GM12878 (cell line): Measurements from ENCODE around the gene PLXDC1. TPM values are rescaled to one million over a fixed set of nuclear protein-coding genes. Genes with fewer than 3 reads are reported as not detected.

Experiments used
- ATAC-seq: fragments of 200-7000 bp; cut with Tn5 transposase; 3 replicates; pipeline ENCODE4 v1.9.1; 2020; ENCODE audit warnings: mild to moderate bottlenecking, moderate library complexity
- BruUV-seq: library from RNA; stranded (reverse); fragments of 400-500 nt; replicated peaks from 2 replicates; lab custom pipeline; 2021; lab: Mats Ljungman, UMichigan
- CTCF ChIA-PET: fragments of 300-600 bp; sonication (Branson Sonifier 250); formaldehyde crosslinking; extraction: SDS; loops from one replicate; lab custom pipeline; 2021; ENCODE audit warnings: inconsistent platforms; lab: Yijun Ruan, JAX
- POLR2A ChIA-PET: fragments of 350-600 bp; formaldehyde crosslinking; extraction: SDS; loops from one replicate; lab custom pipeline; 2021; ENCODE audit warnings: inconsistent platforms; lab: Charles Lee
- RAD21 ChIA-PET: fragments of 300-600 bp; sonication (Branson Sonifier 250); formaldehyde crosslinking; loops from one replicate; lab custom pipeline; 2023; ENCODE audit warnings: antibody characterized with exemption; ENCODE audit not compliant: unreplicated experiment; lab: Charles Lee
- SMC1A ChIA-PET: fragments of 300-600 bp; sonication (Branson Sonifier 250); formaldehyde crosslinking; loops from one replicate; lab custom pipeline; 2023; ENCODE audit not compliant: unreplicated experiment, uncharacterized antibody; lab: Charles Lee
- DNase-seq: peaks from one replicate; pipeline ENCODE4 v3.0.0-alpha.2; 2011; ENCODE audit warnings: low read depth, low spot score
- FAIRE-seq: peaks from 3 replicates; lab custom pipeline; 2011; peaks lifted over from hg19 to GRCh38; lab: Jason Lieb, UNC
- H2AFZ ChIP-seq: 2 replicates; pipeline ENCODE4 v1.6.0; 2011; ENCODE audit warnings: low read depth, low read length, control low read depth; ENCODE audit not compliant: control insufficient read depth
- H3K27ac ChIP-seq: 2 replicates; pipeline ENCODE4 v1.5.1; 2011; ENCODE audit warnings: control low read depth; ENCODE audit not compliant: control insufficient read depth, insufficient read depth
- H3K27me3 ChIP-seq, 2 experiments: replicated peaks in 1 of 2; 2 replicates each; pipeline versions ENCODE4 v1.6.0 to v1.6.1; 2011; ENCODE audit warnings: low read length in 1 of 2; ENCODE audit not compliant: control insufficient read depth in 2 of 2, insufficient read depth in 2 of 2
- H3K36me3 ChIP-seq, 2 experiments: 2 replicates each; pipeline ENCODE4 v1.5.1; 2011; ENCODE audit warnings: low read length in 1 of 2; ENCODE audit not compliant: control insufficient read depth in 2 of 2, insufficient read depth in 2 of 2
- H3K4me1 ChIP-seq: 2 replicates; pipeline ENCODE4 v1.6.1; 2011; ENCODE audit warnings: mild to moderate bottlenecking, low read length, moderate library complexity, mixed read lengths; ENCODE audit not compliant: control insufficient read depth, insufficient read depth
- H3K4me2 ChIP-seq: 2 replicates; pipeline ENCODE4 v1.6.0; 2011; ENCODE audit warnings: control low read depth; ENCODE audit not compliant: control insufficient read depth, insufficient read depth
- H3K4me3 ChIP-seq: fragments of 200-600 bp; sonication (generic); 2 replicates; pipeline ENCODE4 v1.5.1; 2016
- H3K79me2 ChIP-seq: 2 replicates; pipeline ENCODE4 v1.6.0; 2011; ENCODE audit warnings: low read length; ENCODE audit not compliant: control insufficient read depth, insufficient read depth
- H3K9ac ChIP-seq: 2 replicates; pipeline ENCODE4 v1.8.0; 2011; ENCODE audit warnings: low read length, control low read depth, mixed read lengths; ENCODE audit not compliant: control insufficient read depth, insufficient read depth
- H3K9me3 ChIP-seq: replicated peaks from 3 replicates; pipeline ENCODE4 v1.5.1; 2011; ENCODE audit warnings: mild to moderate bottlenecking, low read length; ENCODE audit not compliant: control insufficient read depth, insufficient read depth
- H4K20me1 ChIP-seq: 2 replicates; pipeline ENCODE4 v1.6.0; 2011; ENCODE audit not compliant: control insufficient read depth, insufficient read depth
- BCL11A ChIP-seq: IDR thresholded peaks from 2 replicates; pipeline ENCODE4 v1.6.1; 2011; ENCODE audit warnings: low read depth, low read length
- CREB1 ChIP-seq: IDR thresholded peaks from 2 replicates; pipeline ENCODE4 v1.6.1; 2012; ENCODE audit warnings: low read depth, mild to moderate bottlenecking, inconsistent platforms
- FOS ChIP-seq: IDR thresholded peaks from 3 replicates; pipeline ENCODE4 v1.6.1; 2011; ENCODE audit warnings: borderline replicate concordance; ENCODE audit not compliant: insufficient read length; ENCODE audit errors: extremely low read depth
- JUND ChIP-seq: IDR thresholded peaks from 2 replicates; pipeline ENCODE4 v1.6.1; 2012; ENCODE audit warnings: low read depth, mild to moderate bottlenecking, low read length, improper control_type of control experiment, moderate library complexity
- KAT2A ChIP-seq: conservative IDR thresholded peaks from 2 replicates; pipeline ENCODE4 v1.6.1; 2011; ENCODE audit warnings: low read depth, low read length; ENCODE audit not compliant: control insufficient read depth
- LARP7 ChIP-seq: fragments of 450-650 bp; IDR thresholded peaks from 2 replicates; pipeline ENCODE4 v1.6.1; 2017; ENCODE audit warnings: mild to moderate bottlenecking
- NFXL1 ChIP-seq: fragments of 450-650 bp; IDR thresholded peaks from 2 replicates; pipeline ENCODE4 v1.6.1; 2017; ENCODE audit warnings: antibody characterized with exemption, mild to moderate bottlenecking, borderline replicate concordance
- POU2F2 ChIP-seq: IDR thresholded peaks from 3 replicates; pipeline ENCODE4 v1.6.1; 2011; ENCODE audit warnings: low read depth, mild to moderate bottlenecking, low read length, borderline replicate concordance
- WGBS: methylation state at CpG from one replicate; pipeline ENCODE4 v1.1.6; 2016; ENCODE audit warnings: low lambda C conversion rate; ENCODE audit not compliant: insufficient replicate concordance, insufficient coverage; ENCODE audit errors: missing lambda C conversion rate; 5-methylcytosine and 5-hydroxymethylcytosine counted together
- in situ Hi-C: fragments of 300-500 bp; cut with MboI; formaldehyde crosslinking; loops from 9 replicates; pipeline ENCODE4 v1.14.3; 2018; ENCODE audit warnings: mixed read lengths
- intact Hi-C: fragments of 100-400 bp; cut with micrococcal nuclease; formaldehyde crosslinking; loops from one replicate; pipeline ENCODE4 v1.14.2; 2022; ENCODE audit not compliant: unreplicated experiment
- polyA plus RNA-seq, 11 experiments: library from polyadenylated mRNA; depleted of rRNA in 4 of 11; unstranded in 6 of 11; stranded (reverse) in 5 of 11; fragments of >200 nt; fragmentation: Nextera tagmentation in 4 of 11; fragmentation: Illumina TruSeq in 1 of 11; extraction: Ambion mirVana in 4 of 11; extraction: Trizol in 1 of 11; gene quantifications; 1 replicate in 1 of 11; 2 replicates in 10 of 11; pipeline versions ENCODE4 v1.2.1 to v1.2.3, GENCODE V29; 2011 to 2016; ENCODE audit warnings: inconsistent platforms in 2 of 11, missing spikeins in 2 of 11, low read depth in 1 of 11
- total RNA-seq, 4 experiments: library from RNA; depleted of rRNA in 3 of 4; stranded (reverse); fragments of >200 nt in 3 of 4; fragmentation: Illumina TruSeq in 1 of 4; extraction: Trizol in 1 of 4; gene quantifications; 2 replicates each; pipeline versions ENCODE4 v1.2.1 to v1.2.3, GENCODE V29; 2013 to 2021
- TF ChIP-seq, protein P1 (sequence below): fragments of 450-650 bp; formaldehyde crosslinking; IDR thresholded peaks from 2 replicates; pipeline ENCODE4 v1.4.0; 2022; ENCODE audit warnings: mild to moderate bottlenecking, moderate library complexity
- TF ChIP-seq, protein P2 (sequence below): fragments of 450-650 bp; formaldehyde crosslinking; IDR thresholded peaks from 2 replicates; pipeline ENCODE4 v1.5.0; 2022; ENCODE audit warnings: mild to moderate bottlenecking, missing genetic modification characterization

PLXDC1 gene
- total and polyA plus RNA-seq, 10 of the 15 experiments (the other 5 are each of a cell fraction or from before 2014, with no cell fraction given), result 0.03 to 0.30 (median 0.22) TPM; not detected in 7

DNA sequence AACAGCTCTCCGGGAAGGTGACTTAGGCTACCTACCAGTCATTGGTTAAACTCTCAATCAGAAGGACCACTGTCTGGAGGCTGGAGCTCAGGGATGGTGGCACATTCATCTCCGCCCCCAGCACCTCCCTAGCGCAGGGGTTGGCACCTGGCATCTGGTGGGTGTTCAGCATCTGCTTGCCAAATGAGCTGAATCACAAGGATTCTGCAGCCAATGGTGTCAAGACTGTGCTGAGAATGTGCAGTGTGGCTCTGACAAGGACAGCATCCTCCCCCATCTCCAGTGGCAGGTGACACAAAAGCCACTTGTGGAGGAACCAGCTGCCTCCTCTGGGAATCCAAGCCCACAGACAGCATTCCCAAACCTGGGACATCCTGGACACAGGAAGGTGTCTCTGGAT is 35.2 kb downstream of the PLXDC1 start:
- H2AFZ ChIP-seq, result no peak overlapping the region
- DNase-seq, result no peak
- no peaks in the 10 kb centered on the region for H3K36me3 ChIP-seq
- H3K4me3 ChIP-seq, result no peak overlapping the region
- in situ Hi-C loops, result no loop called here
- ATAC-seq, result no peak
- ChIA-PET CTCF (interaction anchor here (0.6 to 1.4 kb wide), 2 partner anchors 33 to 48 kb away, joined by 3 to 4 read pairs; no protein-coding TSS in a partner anchor), RAD21 (no interaction called here), POLR2A (no interaction called here), SMC1A (interaction anchor here (1.0 kb wide), 1 partner anchor 133 kb away, joined by 4 read pairs; no protein-coding TSS in a partner anchor)
- peaks cover 13% of the 10 kb centered on the region for H3K4me1 ChIP-seq
- no peak overlapping the region for H3K27ac ChIP-seq
- no peak for FAIRE-seq
- no peaks in the 10 kb centered on the region for H4K20me1 ChIP-seq
- WGBS, result 64% methylated on average over 3 of the region's 3 CpGs
- no TSS peak for BruUV-seq
- H3K4me2 ChIP-seq, result no peak overlapping the region
- H3K79me2 ChIP-seq, result no peaks in the 10 kb centered on the region
- H3K9me3 ChIP-seq, result no peaks in the 10 kb centered on the region
- no peak for TF ChIP-seq CREB1
- no peak for TF ChIP-seq LARP7
- TF ChIP-seq, all 136 proteins: peak for 0
- H3K27me3 ChIP-seq, result no peaks in the 10 kb centered on the region
- intact Hi-C loops, result no loop called here
- H3K9ac ChIP-seq, result no peak overlapping the region

DNA sequence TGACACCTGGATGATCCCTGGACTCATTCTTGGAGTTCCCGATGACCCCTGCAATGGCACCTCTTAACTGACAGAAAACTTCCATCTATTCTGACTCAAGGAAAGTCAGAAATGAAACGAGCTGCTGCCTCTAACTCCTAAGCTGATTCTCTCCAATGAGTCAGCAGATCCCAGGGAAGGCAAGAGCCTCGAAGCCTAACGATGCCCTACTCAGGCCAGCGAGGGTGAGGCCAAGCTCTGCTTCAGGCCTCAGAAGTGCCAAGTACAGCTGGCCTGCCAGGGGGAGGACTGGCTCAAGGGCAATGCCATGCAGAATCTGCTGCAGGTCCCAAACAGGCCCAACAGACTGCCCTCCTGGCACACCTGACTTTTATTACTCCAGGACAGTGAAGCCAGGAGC is 36.3 kb downstream of the PLXDC1 start:
- WGBS, result 8% methylated on average over 5 of the region's 5 CpGs
- Histone ChIP-seq H3K36me3 (no peaks in the 10 kb centered on the region), H3K79me2 (no peaks in the 10 kb centered on the region), H3K9me3 (no peaks in the 10 kb centered on the region), H4K20me1 (no peaks in the 10 kb centered on the region), H2AFZ (no peak overlapping the region), H3K4me2 (no peak overlapping the region), H3K9ac (no peak overlapping the region), H3K4me3 (no peak overlapping the region), H3K27me3 (peaks cover 0 to 1% of the 10 kb centered on the region in 2 experiments; a peak in 1 of 4 replicates), H3K27ac (no peak overlapping the region), H3K4me1 (peaks cover 13% of the 10 kb centered on the region)
- no peak for ATAC-seq
- no peak for FAIRE-seq
- no TSS peak for BruUV-seq
- CTCF ChIA-PET, result interaction anchor here (0.9 to 1.2 kb wide), 2 partner anchors 13 to 24 kb away, joined by 3 read pairs; no protein-coding TSS in a partner anchor
- intact Hi-C loops, result no loop called here
- POLR2A ChIA-PET, result no interaction called here
- DNase-seq, result no peak
- SMC1A ChIA-PET, result interaction anchor here (1.0 kb wide), 1 partner anchor 132 kb away, joined by 4 read pairs; no protein-coding TSS in a partner anchor
- in situ Hi-C loops, result no loop called here
- RAD21 ChIA-PET, result no interaction called here
- TF ChIP-seq, protein P1, sequence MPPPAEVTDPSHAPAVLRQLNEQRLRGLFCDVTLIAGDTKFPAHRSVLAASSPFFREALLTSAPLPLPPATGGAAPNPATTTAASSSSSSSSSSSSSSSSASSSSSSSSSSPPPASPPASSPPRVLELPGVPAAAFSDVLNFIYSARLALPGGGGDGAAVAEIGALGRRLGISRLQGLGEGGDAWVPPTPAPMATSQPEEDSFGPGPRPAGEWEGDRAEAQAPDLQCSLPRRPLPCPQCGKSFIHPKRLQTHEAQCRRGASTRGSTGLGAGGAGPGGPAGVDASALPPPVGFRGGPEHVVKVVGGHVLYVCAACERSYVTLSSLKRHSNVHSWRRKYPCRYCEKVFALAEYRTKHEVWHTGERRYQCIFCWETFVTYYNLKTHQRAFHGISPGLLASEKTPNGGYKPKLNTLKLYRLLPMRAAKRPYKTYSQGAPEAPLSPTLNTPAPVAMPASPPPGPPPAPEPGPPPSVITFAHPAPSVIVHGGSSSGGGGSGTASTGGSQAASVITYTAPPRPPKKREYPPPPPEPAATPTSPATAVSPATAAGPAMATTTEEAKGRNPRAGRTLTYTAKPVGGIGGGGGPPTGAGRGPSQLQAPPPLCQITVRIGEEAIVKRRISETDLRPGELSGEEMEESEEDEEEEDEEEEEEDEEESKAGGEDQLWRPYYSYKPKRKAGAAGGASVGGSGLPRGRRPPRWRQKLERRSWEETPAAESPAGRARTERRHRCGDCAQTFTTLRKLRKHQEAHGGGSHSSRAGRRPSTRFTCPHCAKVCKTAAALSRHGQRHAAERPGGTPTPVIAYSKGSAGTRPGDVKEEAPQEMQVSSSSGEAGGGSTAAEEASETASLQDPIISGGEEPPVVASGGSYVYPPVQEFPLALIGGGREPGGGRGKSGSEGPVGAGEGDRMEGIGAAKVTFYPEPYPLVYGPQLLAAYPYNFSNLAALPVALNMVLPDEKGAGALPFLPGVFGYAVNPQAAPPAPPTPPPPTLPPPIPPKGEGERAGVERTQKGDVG (CRISPR knock-in tag), result no peak
- TF ChIP-seq FOS (no peak), JUND (no peak), BCL11A (no peak), POU2F2 (no peak), NFXL1 (no peak), KAT2A (no peak)
- TF ChIP-seq, protein P2, sequence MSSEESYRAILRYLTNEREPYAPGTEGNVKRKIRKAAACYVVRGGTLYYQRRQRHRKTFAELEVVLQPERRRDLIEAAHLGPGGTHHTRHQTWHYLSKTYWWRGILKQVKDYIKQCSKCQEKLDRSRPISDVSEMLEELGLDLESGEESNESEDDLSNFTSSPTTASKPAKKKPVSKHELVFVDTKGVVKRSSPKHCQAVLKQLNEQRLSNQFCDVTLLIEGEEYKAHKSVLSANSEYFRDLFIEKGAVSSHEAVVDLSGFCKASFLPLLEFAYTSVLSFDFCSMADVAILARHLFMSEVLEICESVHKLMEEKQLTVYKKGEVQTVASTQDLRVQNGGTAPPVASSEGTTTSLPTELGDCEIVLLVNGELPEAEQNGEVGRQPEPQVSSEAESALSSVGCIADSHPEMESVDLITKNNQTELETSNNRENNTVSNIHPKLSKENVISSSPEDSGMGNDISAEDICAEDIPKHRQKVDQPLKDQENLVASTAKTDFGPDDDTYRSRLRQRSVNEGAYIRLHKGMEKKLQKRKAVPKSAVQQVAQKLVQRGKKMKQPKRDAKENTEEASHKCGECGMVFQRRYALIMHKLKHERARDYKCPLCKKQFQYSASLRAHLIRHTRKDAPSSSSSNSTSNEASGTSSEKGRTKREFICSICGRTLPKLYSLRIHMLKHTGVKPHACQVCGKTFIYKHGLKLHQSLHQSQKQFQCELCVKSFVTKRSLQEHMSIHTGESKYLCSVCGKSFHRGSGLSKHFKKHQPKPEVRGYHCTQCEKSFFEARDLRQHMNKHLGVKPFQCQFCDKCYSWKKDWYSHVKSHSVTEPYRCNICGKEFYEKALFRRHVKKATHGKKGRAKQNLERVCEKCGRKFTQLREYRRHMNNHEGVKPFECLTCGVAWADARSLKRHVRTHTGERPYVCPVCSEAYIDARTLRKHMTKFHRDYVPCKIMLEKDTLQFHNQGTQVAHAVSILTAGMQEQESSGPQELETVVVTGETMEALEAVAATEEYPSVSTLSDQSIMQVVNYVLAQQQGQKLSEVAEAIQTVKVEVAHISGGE, result no peak
